Lung (tissue), 13 donors: ENCODE data around the gene VIPR1. TPM values are rescaled to one million over a fixed set of nuclear protein-coding genes. Genes with fewer than 3 reads are reported as not detected.
A peak's percentile ranks its signal among the peaks of the same experiment; 100 is the strongest.

Experiments used
- ATAC-seq: fragments of 200-7000 bp; cut with Tn5 transposase; one replicate; pipeline ENCODE4 v1.9.1; 2020; ENCODE audit warnings: moderate number of reproducible peaks; ENCODE audit not compliant: insufficient read depth, low FRiP score
- DNase-seq, 3 donors: peaks; one replicate each; pipeline ENCODE4 v3.0.0-alpha.2; 2013 to 2017
- H3K27ac ChIP-seq, 2 donors: one replicate each; pipeline ENCODE4 v1.5.1; 2013; ENCODE audit warnings: mild to moderate bottlenecking in 2 of 2, moderate library complexity in 2 of 2, control low read depth in 1 of 2, inconsistent platforms in 1 of 2, low read depth in 1 of 2, low read length in 1 of 2
- H3K27me3 ChIP-seq, 3 donors: one replicate each; pipeline ENCODE4 v1.5.1; 2013; ENCODE audit warnings: low read length in 2 of 3; ENCODE audit not compliant: control insufficient read depth in 3 of 3, insufficient read depth in 3 of 3
- H3K36me3 ChIP-seq, 4 donors: one replicate each; pipeline ENCODE4 v1.5.1; 2013; ENCODE audit warnings: low read length in 4 of 4, mild to moderate bottlenecking in 1 of 4, moderate library complexity in 1 of 4; ENCODE audit not compliant: control insufficient read depth in 4 of 4, insufficient read depth in 4 of 4
- H3K4me1 ChIP-seq, 5 donors: one replicate each; pipeline ENCODE4 v1.5.1; 2013; ENCODE audit warnings: low read length in 5 of 5, mild to moderate bottlenecking in 2 of 5, moderate library complexity in 1 of 5; ENCODE audit not compliant: control insufficient read depth in 5 of 5, insufficient read depth in 5 of 5
- H3K4me3 ChIP-seq: one replicate; pipeline ENCODE4 v1.5.1; 2013; ENCODE audit warnings: mild to moderate bottlenecking, control low read depth, moderate library complexity
- H3K9ac ChIP-seq, 2 donors: one replicate each; pipeline ENCODE4 v1.5.1; 2013; ENCODE audit warnings: low read length in 2 of 2, control low read depth in 1 of 2; ENCODE audit not compliant: insufficient read depth in 1 of 2
- H3K9me3 ChIP-seq, 4 donors: one replicate each; pipeline ENCODE4 v1.5.1; 2013; ENCODE audit warnings: low read length in 3 of 4, mild to moderate bottlenecking in 1 of 4, moderate library complexity in 1 of 4; ENCODE audit not compliant: control insufficient read depth in 4 of 4, insufficient read depth in 3 of 4
- WGBS, 2 donors: extraction: QIAGEN DNeasy Blood & Tissue Kit; methylation state at CpG; one replicate each; pipeline ENCODE4 v1.1.7; 2013; 5-methylcytosine and 5-hydroxymethylcytosine counted together
- polyA plus RNA-seq, 2 donors: library from polyadenylated mRNA; stranded (reverse); fragments of 200-250 nt; gene quantifications; one replicate each; pipeline ENCODE4 v1.2.1, GENCODE V29; 2013
- small RNA-seq: library from RNA; depleted of rRNA; stranded (forward); fragments of <200 nt; gene quantifications from one replicate; pipeline ENCODE3, GENCODE V24; 2014; ENCODE audit warnings: low replicate concordance
- total RNA-seq, 2 donors: library from RNA; depleted of rRNA in 1 of 2; stranded (reverse); fragments of >200 nt in 1 of 2; gene quantifications; one replicate each; pipeline ENCODE4 v1.2.1, GENCODE V29; 2014 to 2021
- TF ChIP-seq, protein P1 (sequence below): IDR thresholded peaks from 2 replicates; pipeline ENCODE4 v1.5.1; 2012; ENCODE audit warnings: mild to moderate bottlenecking; ENCODE audit errors: control extremely low read depth, extremely low read depth
- donor health status: control.
- donor health status: control.
- donor health status: Bipolar disorder and iron deficiency.
- donor health status: healthy.
- donor health status: DM: yes; HTN: yes; CAD: no.

The VIPR1 gene
- total and polyA plus RNA-seq, 4 donors: 24.8 to 89.8 (median 65.0) TPM

DNA sequence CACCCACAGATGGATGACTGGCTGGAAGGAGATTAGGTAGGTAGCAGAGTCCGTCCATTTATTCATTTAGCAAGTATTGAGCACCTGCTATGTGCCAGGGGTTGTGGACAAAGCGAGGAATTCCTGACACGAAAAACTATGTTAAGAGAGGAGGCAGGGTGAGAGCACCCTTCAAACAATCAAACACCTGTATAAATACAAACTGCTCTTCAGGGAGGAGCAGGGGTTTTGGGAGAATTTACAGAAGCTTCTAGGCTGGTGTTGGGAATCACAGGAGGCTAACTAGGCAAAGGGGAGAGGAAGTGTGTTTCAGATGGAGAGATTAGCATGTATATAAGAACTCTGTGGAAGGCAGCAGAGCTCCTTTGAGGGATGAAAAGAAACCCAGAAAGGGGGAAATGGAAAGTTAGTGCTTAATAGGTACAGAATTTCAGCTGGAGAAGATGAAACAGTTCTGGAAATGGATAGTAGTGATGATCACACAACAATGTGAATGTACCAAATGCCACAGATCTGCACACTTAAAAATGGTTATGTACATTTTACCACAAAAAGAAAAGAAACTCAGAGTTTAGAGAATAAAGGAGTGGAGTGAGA lies 80.1 kb downstream of the VIPR1 start:
- Histone ChIP-seq H3K4me1 (peaks cover 0 to 19% (median 6%) of the 10 kb centered on the region in 5 donors), H3K27ac (peak overlapping the region; percentile 84 to 93), H3K36me3 (peaks cover 0 to 4% (median 0%) of the 10 kb centered on the region in 4 donors), H3K4me3 (peak overlapping the region; percentile 87), H3K27me3 (no peaks in the 10 kb centered on the region), H3K9me3 (no peaks in the 10 kb centered on the region), H3K9ac (peak overlapping the region; percentile 71 to 82)
- TF ChIP-seq, protein P1, sequence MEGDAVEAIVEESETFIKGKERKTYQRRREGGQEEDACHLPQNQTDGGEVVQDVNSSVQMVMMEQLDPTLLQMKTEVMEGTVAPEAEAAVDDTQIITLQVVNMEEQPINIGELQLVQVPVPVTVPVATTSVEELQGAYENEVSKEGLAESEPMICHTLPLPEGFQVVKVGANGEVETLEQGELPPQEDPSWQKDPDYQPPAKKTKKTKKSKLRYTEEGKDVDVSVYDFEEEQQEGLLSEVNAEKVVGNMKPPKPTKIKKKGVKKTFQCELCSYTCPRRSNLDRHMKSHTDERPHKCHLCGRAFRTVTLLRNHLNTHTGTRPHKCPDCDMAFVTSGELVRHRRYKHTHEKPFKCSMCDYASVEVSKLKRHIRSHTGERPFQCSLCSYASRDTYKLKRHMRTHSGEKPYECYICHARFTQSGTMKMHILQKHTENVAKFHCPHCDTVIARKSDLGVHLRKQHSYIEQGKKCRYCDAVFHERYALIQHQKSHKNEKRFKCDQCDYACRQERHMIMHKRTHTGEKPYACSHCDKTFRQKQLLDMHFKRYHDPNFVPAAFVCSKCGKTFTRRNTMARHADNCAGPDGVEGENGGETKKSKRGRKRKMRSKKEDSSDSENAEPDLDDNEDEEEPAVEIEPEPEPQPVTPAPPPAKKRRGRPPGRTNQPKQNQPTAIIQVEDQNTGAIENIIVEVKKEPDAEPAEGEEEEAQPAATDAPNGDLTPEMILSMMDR: no peak
- ATAC-seq: no peak
- WGBS, 2 donors: 0% methylated on average over 3 of the region's 3 CpGs
- no peak for DNase-seq

Small RNA genes within 50 kb of the gene (small RNA-seq; reads per million reads assigned to genes)
- gene AC092047.1: not detected

Other genes with a start within 250 kb of the VIPR1 start
- under 1 TPM in 1 of 2 donors, not detected in 1; 0.28 TPM for gene CCK, start 236.5 kb upstream of the VIPR1 start, total RNA-seq
- 1 to 10 TPM in 1 of 2 donors, under 1 TPM in 1; 0.41 to 1.2 TPM for gene CCK, start 236.5 kb upstream of the VIPR1 start, polyA plus RNA-seq
- not detected for gene LYZL4, start 92.0 kb upstream of the VIPR1 start, total RNA-seq
- gene LYZL4, start 92.0 kb upstream of the VIPR1 start, polyA plus RNA-seq: under 1 TPM in 1 of 2 donors, not detected in 1; 0.14 TPM
- gene SEC22C, start 79.3 kb downstream of the VIPR1 start, total RNA-seq: 10 to 100 TPM; 35.1 to 61.4 TPM
- gene SEC22C, start 79.3 kb downstream of the VIPR1 start, polyA plus RNA-seq: 10 to 100 TPM; 23.3 to 34.8 TPM
- gene SS18L2, start 88.2 kb downstream of the VIPR1 start, total RNA-seq: 10 to 100 TPM; 14.0 to 20.3 TPM
- gene SS18L2, start 88.2 kb downstream of the VIPR1 start, polyA plus RNA-seq: 10 to 100 TPM; 30.3 to 65.7 TPM
- gene NKTR, start 98.0 kb downstream of the VIPR1 start, total RNA-seq: 100 to 1,000 TPM in 1 of 2 donors, 10 to 100 TPM in 1; 67.7 to 291 TPM
- 10 to 100 TPM; 15.3 to 38.1 TPM for gene NKTR, start 98.0 kb downstream of the VIPR1 start, polyA plus RNA-seq
- gene ZBTB47, start 151.1 kb downstream of the VIPR1 start, total RNA-seq: 10 to 100 TPM in 1 of 2 donors, 1 to 10 TPM in 1; 8.6 to 34.1 TPM
- 10 to 100 TPM; 12.0 to 19.6 TPM for gene ZBTB47, start 151.1 kb downstream of the VIPR1 start, polyA plus RNA-seq
- not detected for gene KLHL40, start 182.9 kb downstream of the VIPR1 start, total RNA-seq
- under 1 TPM in 1 of 2 donors, not detected in 1; 0.05 TPM for gene KLHL40, start 182.9 kb downstream of the VIPR1 start, polyA plus RNA-seq
- 1 to 10 TPM in 1 of 2 donors, under 1 TPM in 1; 0.65 to 2.7 TPM for gene HHATL, start 200.2 kb downstream of the VIPR1 start, total RNA-seq
- under 1 TPM; 0.39 to 0.60 TPM for gene HHATL, start 200.2 kb downstream of the VIPR1 start, polyA plus RNA-seq